Activated CD4-positive, alpha-beta T cell treated with anti-CD3 and anti-CD28 coated beads, Interleukin-2, amount 10 ng/mL, durations not matched to agents 7 days and 5 days (primary cell): ENCODE results near the gene SP1. TPM values are rescaled to one million over a fixed set of nuclear protein-coding genes. Genes with fewer than 3 reads are reported as not detected.
"Not testable (repeated sequence)": the region's sequence is repeated elsewhere in the genome, so short reads cannot be mapped to it uniquely, and the experiment has no call there.

Source experiments
- CTCF ChIA-PET: fragments of 350-600 bp; sonication (Branson Sonifier 250); formaldehyde crosslinking; loops from one replicate; lab custom pipeline; 2021; ENCODE audit warnings: antibody characterized with exemption; lab: Charles Lee
- POLR2A ChIA-PET: fragments of 350-600 bp; sonication (Branson Sonifier 250); formaldehyde crosslinking; loops from one replicate; lab custom pipeline; 2021; ENCODE audit warnings: antibody characterized with exemption; lab: Charles Lee
- DNase-seq: peaks from one replicate; pipeline ENCODE4 v3.0.0-alpha.2; 2020
- H3K27ac Mint-ChIP-seq: one replicate; pipeline ENCODE4 v1.8.0; 2021; ENCODE audit warnings: mild to moderate bottlenecking, moderate library complexity, mixed read lengths
- H3K27me3 Mint-ChIP-seq: one replicate; pipeline ENCODE4 v1.8.0; 2021; ENCODE audit warnings: mixed read lengths
- H3K36me3 Mint-ChIP-seq: one replicate; pipeline ENCODE4 v1.8.0; 2021; ENCODE audit warnings: low read depth, mixed read lengths
- H3K4me1 Mint-ChIP-seq: one replicate; pipeline ENCODE4 v1.8.0; 2021; ENCODE audit warnings: mixed read lengths
- H3K4me3 Mint-ChIP-seq: one replicate; pipeline ENCODE4 v1.8.0; 2021; ENCODE audit warnings: mild to moderate bottlenecking, moderate library complexity, mixed read lengths
- H3K9me3 Mint-ChIP-seq: one replicate; pipeline ENCODE4 v1.8.0; 2021; ENCODE audit warnings: mixed read lengths
- total RNA-seq, 2 experiments: library from RNA; stranded (reverse); gene quantifications; one replicate each; pipeline ENCODE4 v1.2.3, GENCODE V29; 2021

SP1 gene
- total RNA-seq, 2 experiments from 2014 or later: 94.8 to 99.3 TPM

DNA sequence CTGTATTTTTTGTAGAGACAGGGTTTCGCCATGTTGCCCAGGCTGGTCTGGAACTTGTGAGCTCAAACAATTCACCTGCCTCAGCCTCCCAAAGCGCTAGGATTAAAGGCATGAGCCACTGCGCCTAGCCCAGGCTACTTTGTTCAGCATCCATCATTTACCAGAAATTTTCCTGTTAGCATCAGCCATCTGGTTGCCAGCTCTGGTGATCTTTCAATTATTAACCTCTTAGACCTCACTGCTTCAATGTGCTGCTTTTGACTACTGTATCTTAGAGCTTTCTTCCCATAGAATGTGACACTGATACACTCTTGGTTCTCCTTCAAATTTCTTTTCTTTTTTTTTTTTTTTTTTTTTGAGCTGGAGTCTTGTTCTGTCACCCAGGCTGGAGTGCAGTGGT is 38.2 kb downstream of the SP1 start:
- no peak for DNase-seq
- no peak overlapping the region for H3K4me3 Mint-ChIP-seq
- CTCF ChIA-PET: interaction anchor here (0.7 to 2.1 kb wide), 10 partner anchors 10 to 91 kb away, joined by 3 to 8 read pairs (median 4); no protein-coding TSS in a partner anchor

DNA sequence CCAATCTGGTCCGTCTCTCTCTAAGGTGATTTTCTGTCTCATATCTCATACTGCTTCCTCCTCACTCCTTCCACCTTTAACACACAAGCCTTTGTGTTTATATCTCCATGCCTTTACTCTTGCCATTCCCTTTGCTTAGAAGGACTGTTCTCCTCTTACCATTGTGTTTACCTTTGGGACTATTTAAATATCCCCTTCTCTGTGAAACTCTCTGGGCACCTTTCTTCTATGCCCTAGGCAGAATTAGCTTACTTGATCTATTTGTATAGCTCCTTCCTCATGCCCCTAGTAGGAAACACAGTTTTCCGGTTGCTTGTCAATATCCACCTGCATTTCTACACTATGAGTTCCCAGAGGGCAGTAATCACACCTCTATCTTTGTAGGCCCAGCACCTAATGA is 39.8 kb downstream of the SP1 start:
- Mint-ChIP-seq H3K36me3 (peaks cover 4% of the 10 kb centered on the region), H3K4me3 (no peak overlapping the region), H3K27me3 (no peaks in the 10 kb centered on the region), H3K27ac (no peak overlapping the region), H3K9me3 (no peaks in the 10 kb centered on the region), H3K4me1 (peaks cover 32% of the 10 kb centered on the region)
- ChIA-PET POLR2A (interaction anchor here (0.6 kb wide), 1 partner anchor 21 kb away, joined by 3 read pairs; no protein-coding TSS in a partner anchor), CTCF (interaction anchor here (2.1 to 2.9 kb wide), 3 partner anchors 67 to 96 kb away, joined by 8 to 28 read pairs (median 17); no protein-coding TSS in a partner anchor)
- DNase-seq: no peak

More for the DNA sequence above, 38.2 kb downstream of the SP1 start:
- Mint-ChIP-seq H3K9me3 (no peaks in the 10 kb centered on the region), H3K36me3 (peaks cover 11% of the 10 kb centered on the region), H3K4me1 (peaks cover 37% of the 10 kb centered on the region), H3K27ac (no peak overlapping the region), H3K27me3 (no peaks in the 10 kb centered on the region)
- POLR2A ChIA-PET: no interaction called here

DNA sequence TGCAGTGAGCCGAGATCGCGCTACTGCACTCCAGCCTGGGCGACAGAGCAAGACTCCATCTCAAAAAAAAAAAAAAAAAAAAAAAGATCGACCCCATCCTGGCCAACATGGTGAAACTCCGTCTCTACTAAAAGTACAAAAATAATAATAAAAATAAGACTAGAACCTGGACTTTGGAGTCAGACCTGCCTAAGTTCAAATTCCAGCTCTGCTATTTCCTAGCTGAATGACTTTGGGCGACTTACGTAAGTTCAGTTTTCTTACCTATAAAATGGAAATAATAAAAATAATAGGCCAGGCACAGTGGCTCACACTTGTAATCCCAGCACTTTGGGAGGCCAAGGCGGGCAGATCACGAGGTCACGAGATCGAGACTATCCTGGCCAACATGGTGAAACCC is 42.3 kb downstream of the SP1 start:
- H3K27ac Mint-ChIP-seq, DNase-seq, H3K27me3 Mint-ChIP-seq, H3K4me3 Mint-ChIP-seq, H3K9me3 Mint-ChIP-seq, POLR2A ChIA-PET, H3K36me3 Mint-ChIP-seq: not testable (repeated sequence)
- H3K4me1 Mint-ChIP-seq: peaks cover 22% of the 10 kb centered on the region
- CTCF ChIA-PET: interaction anchor here (0.6 to 3.8 kb wide), 5 partner anchors 47 to 101 kb away, joined by 3 to 16 read pairs (median 7); partner anchors contain the start of gene AAAS

DNA sequence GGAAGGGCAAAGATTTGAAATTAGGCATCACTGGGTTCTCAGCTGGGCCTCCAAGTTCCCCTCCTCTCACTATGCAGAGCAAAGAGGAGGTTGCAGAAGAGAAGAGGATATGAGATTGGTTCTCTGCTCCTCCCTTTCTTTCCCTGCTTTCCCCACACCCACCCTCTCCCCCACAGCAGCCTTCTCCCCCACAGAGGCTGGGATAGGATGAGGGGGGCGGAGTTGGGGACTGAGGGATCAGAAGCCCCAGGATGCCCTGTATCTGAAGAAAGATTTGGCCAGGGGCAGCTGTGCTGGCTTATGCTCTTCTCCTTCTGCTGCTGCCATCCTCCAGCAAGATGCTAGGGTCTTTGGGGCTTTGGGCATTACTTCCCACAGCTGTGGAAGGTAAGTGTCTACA is 43.6 kb downstream of the SP1 start, which contains the start of gene AMHR2:
TSS of gene AMHR2 (plus strand) at position 259 of the 400 bp plus-strand sequence. CDS start at position 339, 80 bp downstream.
- H3K9me3 Mint-ChIP-seq: no peaks in the 10 kb centered on the region
- CTCF ChIA-PET: interaction anchor here (0.7 to 3.8 kb wide), 4 partner anchors 40 to 102 kb away, joined by 4 to 16 read pairs (median 6); partner anchors contain the start of gene AAAS
- H3K4me1 Mint-ChIP-seq: peaks cover 19% of the 10 kb centered on the region
- no peak for DNase-seq
- H3K27me3 Mint-ChIP-seq: no peaks in the 10 kb centered on the region
- POLR2A ChIA-PET: no interaction called here
- no peak within 1 kb of the TSS for H3K4me3 Mint-ChIP-seq
- no peak within 1 kb of the TSS for H3K27ac Mint-ChIP-seq
- H3K36me3 Mint-ChIP-seq: no peaks in the 10 kb centered on the region

DNA sequence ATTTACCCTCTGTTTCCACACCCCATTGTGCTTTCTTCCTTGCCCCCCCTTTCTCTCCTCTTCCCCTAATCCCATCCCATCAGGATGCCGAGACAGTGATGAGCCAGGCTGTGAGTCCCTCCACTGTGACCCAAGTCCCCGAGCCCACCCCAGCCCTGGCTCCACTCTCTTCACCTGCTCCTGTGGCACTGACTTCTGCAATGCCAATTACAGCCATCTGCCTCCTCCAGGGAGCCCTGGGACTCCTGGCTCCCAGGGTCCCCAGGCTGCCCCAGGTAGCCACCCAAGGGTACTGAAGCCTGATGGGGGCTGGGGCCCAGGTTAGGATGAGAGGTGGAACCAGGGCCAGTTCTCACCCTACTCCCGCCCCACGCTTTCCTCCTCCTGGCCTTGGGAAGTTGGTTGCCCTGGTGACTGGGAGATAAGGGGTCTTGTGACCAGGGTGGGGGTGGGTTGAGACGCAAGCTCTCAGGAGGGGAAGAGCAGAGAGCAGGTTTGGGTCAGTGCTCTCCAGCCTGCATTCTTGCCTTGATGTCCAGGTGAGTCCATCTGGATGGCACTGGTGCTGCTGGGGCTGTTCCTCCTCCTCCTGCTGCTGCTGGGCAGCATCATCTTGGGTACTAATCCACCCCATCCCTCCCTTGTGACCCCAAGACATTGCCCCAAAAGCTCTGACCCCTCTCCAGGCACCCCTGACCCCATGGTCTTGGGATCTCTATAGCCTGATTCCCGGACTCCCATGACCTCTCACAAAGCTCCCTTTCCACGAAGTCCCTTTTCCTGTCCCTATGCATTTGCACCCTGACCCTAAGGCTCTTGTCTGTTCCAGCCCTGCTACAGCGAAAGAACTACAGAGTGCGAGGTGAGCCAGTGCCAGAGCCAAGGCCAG is 44.9 kb downstream of the SP1 start:
- DNase-seq: no peak
- H3K36me3 Mint-ChIP-seq: no peaks in the 10 kb centered on the region
- ChIA-PET CTCF (interaction anchor here (1.0 to 3.8 kb wide), 7 partner anchors 72 to 183 kb away, joined by 3 to 16 read pairs (median 5); partner anchors contain the start of genes AAAS and SP7), POLR2A (no interaction called here)
- H3K27me3 Mint-ChIP-seq: no peaks in the 10 kb centered on the region
- H3K4me3 Mint-ChIP-seq: no peak overlapping the region
- no peaks in the 10 kb centered on the region for H3K9me3 Mint-ChIP-seq
- H3K4me1 Mint-ChIP-seq: peaks cover 15% of the 10 kb centered on the region
- no peak overlapping the region for H3K27ac Mint-ChIP-seq

DNA sequence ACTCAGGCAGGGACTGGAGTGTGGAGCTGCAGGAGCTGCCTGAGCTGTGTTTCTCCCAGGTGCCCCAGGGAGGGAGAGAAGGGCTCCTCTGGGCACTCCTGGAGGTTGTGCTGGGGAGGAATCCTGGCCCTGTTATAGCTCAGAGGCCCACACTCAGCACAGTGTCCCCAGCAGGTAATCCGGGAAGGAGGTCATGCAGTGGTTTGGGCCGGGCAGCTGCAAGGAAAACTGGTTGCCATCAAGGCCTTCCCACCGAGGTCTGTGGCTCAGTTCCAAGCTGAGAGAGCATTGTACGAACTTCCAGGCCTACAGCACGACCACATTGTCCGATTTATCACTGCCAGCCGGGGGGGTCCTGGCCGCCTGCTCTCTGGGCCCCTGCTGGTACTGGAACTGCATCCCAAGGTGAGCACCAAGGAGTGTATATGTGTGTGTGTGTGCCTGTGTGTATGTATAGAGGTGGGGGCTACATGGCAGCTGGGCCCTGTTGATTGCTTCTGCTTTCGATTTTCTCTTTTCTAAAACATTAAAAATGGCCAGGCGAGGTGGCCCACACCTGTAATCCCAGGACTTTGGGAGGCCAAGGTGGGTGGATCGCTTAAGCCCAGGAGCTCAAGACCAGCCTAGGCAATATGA is 45.7 kb downstream of the SP1 start:
- H3K9me3 Mint-ChIP-seq: no peaks in the 10 kb centered on the region
- POLR2A ChIA-PET: no interaction called here
- no peak overlapping the region for H3K4me3 Mint-ChIP-seq
- H3K4me1 Mint-ChIP-seq: peaks cover 14% of the 10 kb centered on the region
- no peak for DNase-seq
- CTCF ChIA-PET: interaction anchor here (1.0 to 3.8 kb wide), 6 partner anchors 72 to 184 kb away, joined by 3 to 16 read pairs (median 4); partner anchors contain the start of genes AAAS and SP7
- no peaks in the 10 kb centered on the region for H3K36me3 Mint-ChIP-seq
- no peaks in the 10 kb centered on the region for H3K27me3 Mint-ChIP-seq
- no peak overlapping the region for H3K27ac Mint-ChIP-seq

DNA sequence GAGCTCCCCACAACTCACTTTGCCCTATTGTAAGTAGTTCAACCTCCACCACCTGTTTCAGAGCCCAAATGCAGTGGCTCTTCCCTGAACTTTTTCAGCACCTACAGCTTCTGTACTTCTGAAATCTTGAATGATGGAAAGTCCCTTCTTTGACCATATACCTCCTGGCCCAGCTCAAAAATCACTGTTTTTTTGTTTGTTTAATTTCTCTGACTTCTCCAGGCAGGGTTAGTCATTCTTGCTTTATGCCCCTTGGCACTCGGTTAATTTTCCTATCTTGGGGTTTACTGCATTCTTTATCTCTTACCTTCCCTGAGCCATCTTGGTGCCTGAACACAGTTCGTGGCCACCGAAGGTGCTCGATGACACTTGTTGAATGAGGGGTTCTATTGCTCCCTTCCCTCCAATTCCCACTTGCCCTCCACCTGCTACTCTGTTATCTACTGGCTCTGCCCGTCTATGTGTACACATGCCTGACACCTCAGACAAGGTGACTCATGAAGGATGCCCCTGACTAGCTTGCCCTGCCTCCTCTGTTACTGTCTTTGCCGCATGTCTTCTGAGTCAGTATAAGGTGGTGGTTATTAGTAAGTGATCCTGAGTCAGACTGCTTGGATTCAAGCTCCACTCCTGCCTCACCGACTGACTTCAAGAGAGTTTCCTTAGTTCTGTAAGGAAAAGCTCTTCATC is 48.1 kb downstream of the SP1 start:
- no peaks in the 10 kb centered on the region for H3K9me3 Mint-ChIP-seq
- no peak overlapping the region for H3K27ac Mint-ChIP-seq
- no peaks in the 10 kb centered on the region for H3K36me3 Mint-ChIP-seq
- peaks cover 6% of the 10 kb centered on the region for H3K4me1 Mint-ChIP-seq
- ChIA-PET POLR2A (interaction anchor here (0.6 kb wide), 1 partner anchor 46 kb away, joined by 3 read pairs; no protein-coding TSS in a partner anchor), CTCF (interaction anchor here (0.5 to 1.7 kb wide), 9 partner anchors 9 to 558 kb away, joined by 3 to 7 read pairs (median 3); partner anchors contain the start of gene PRR13)
- H3K4me3 Mint-ChIP-seq: no peak overlapping the region
- H3K27me3 Mint-ChIP-seq: peaks cover 2% of the 10 kb centered on the region
- DNase-seq: no peak

DNA sequence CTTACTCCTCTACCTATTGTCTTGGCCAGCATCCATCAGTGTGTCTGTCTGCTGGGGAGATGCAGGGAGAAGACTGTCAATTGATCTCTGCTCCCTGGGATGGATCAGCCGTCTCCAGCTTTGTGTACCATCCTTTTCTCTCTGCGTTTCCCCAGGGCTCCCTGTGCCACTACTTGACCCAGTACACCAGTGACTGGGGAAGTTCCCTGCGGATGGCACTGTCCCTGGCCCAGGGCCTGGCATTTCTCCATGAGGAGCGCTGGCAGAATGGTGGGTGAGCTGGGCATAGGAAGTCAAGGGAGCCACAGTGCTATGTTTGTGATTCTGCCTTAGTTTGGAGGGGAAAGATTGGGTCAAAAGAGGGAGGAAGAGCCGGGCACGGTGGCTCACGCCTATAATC is 48.8 kb downstream of the SP1 start:
- Mint-ChIP-seq H3K36me3 (no peaks in the 10 kb centered on the region), H3K4me3 (no peak overlapping the region), H3K9me3 (no peaks in the 10 kb centered on the region), H3K4me1 (peaks cover 6% of the 10 kb centered on the region), H3K27me3 (peaks cover 2% of the 10 kb centered on the region), H3K27ac (no peak overlapping the region)
- ChIA-PET POLR2A (no interaction called here), CTCF (interaction anchor here (0.5 to 1.7 kb wide), 5 partner anchors 8 to 559 kb away, joined by 3 to 7 read pairs (median 5); partner anchors contain the start of gene PRR13)
- no peak for DNase-seq

DNA sequence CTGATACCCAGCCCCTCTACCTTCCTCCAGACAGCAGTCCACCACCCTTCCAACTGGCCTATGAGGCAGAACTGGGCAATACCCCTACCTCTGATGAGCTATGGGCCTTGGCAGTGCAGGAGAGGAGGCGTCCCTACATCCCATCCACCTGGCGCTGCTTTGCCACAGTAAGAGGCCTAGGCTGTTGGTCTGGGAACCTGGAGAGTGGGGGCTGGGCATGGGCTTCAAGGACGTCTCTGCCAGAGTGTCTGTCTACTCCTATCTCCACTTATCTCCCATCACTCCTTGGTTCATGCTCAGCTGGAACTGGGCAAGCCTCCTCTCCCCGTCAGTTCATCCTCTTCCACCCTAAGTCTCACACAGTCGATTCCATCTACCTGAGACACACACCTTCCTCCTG is 50.1 kb downstream of the SP1 start:
- ChIA-PET CTCF (interaction anchor here (0.6 to 1.6 kb wide), 3 partner anchors 10 to 85 kb away, joined by 3 to 6 read pairs (median 5); no protein-coding TSS in a partner anchor), POLR2A (no interaction called here)
- Mint-ChIP-seq H3K9me3 (no peaks in the 10 kb centered on the region), H3K36me3 (no peaks in the 10 kb centered on the region), H3K27ac (no peak overlapping the region), H3K4me1 (peaks cover 6% of the 10 kb centered on the region), H3K4me3 (no peak overlapping the region), H3K27me3 (peaks cover 2% of the 10 kb centered on the region)
- DNase-seq: no peak

DNA sequence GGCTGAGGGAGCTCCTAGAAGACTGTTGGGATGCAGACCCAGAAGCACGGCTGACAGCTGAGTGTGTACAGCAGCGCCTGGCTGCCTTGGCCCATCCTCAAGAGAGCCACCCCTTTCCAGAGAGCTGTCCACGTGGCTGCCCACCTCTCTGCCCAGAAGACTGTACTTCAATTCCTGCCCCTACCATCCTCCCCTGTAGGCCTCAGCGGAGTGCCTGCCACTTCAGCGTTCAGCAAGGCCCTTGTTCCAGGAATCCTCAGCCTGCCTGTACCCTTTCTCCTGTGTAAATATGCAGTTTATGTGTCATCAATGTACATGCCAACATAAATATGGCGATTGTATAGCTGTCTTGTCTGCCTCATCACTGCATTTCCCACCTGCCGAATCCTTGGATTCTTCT is 51.2 kb downstream of the SP1 start:
- no peak overlapping the region for H3K4me3 Mint-ChIP-seq
- no peaks in the 10 kb centered on the region for H3K36me3 Mint-ChIP-seq
- no peak overlapping the region for H3K27ac Mint-ChIP-seq
- peaks cover 6% of the 10 kb centered on the region for H3K4me1 Mint-ChIP-seq
- ChIA-PET POLR2A (no interaction called here), CTCF (interaction anchor here (0.9 to 1.6 kb wide), 4 partner anchors 14 to 108 kb away, joined by 3 to 6 read pairs (median 4); no protein-coding TSS in a partner anchor)
- H3K9me3 Mint-ChIP-seq: no peaks in the 10 kb centered on the region
- DNase-seq: no peak
- H3K27me3 Mint-ChIP-seq: peaks cover 2% of the 10 kb centered on the region

DNA sequence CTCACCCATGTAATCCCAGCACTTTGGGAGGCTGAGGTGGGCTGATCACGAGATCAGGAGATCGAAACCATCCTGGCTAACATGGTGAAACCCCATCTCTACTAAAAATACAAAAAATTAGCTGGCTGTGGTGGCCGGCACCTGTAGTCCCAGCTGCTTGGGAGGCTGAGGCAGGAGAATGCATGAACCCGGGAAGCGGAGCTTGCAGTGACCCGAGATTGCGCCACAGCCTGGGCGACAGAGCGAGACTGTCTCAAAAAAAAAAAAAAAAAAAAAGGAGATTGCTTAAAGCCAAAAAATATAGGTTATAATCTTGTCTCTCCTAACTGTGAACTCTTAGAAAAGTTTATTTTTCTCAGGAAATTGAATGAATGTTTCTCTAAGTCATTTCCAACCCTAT is 55.4 kb downstream of the SP1 start:
- DNase-seq, H3K36me3 Mint-ChIP-seq, H3K9me3 Mint-ChIP-seq, H3K4me3 Mint-ChIP-seq, H3K27ac Mint-ChIP-seq, H3K4me1 Mint-ChIP-seq, H3K27me3 Mint-ChIP-seq, POLR2A ChIA-PET: not testable (repeated sequence)
- CTCF ChIA-PET: interaction anchor here (1.4 kb wide), 1 partner anchor 29 kb away, joined by 3 read pairs; no protein-coding TSS in a partner anchor

DNA sequence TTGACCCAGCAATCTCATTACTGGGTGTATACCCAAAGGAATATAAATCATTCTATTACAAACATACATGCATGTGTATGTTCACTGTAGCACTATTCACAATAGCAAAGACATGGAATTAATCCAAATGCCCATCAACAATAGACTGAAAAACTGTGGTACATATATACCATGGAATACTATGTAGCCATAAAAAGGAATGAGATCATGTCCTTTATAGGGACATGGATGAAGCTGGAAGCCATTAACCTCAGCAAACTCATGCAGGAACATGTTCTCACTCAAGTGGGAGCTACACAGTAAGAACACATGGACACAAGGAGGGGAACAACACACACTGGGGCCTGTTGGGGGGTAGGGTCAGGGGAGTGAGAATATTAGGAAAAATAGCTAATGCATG is 59.6 kb downstream of the SP1 start:
- H3K36me3 Mint-ChIP-seq: peaks cover 15% of the 10 kb centered on the region
- H3K4me3 Mint-ChIP-seq, H3K9me3 Mint-ChIP-seq, DNase-seq, H3K27me3 Mint-ChIP-seq, POLR2A ChIA-PET, H3K27ac Mint-ChIP-seq: not testable (repeated sequence)
- CTCF ChIA-PET: interaction anchor here (0.6 to 1.1 kb wide), 4 partner anchors 9 to 118 kb away, joined by 3 to 4 read pairs (median 4); partner anchors contain the start of gene AAAS
- H3K4me1 Mint-ChIP-seq: peaks cover 28% of the 10 kb centered on the region
